ENCODE measurements around the gene OR6N1.

The OR6N1 gene

DNA sequence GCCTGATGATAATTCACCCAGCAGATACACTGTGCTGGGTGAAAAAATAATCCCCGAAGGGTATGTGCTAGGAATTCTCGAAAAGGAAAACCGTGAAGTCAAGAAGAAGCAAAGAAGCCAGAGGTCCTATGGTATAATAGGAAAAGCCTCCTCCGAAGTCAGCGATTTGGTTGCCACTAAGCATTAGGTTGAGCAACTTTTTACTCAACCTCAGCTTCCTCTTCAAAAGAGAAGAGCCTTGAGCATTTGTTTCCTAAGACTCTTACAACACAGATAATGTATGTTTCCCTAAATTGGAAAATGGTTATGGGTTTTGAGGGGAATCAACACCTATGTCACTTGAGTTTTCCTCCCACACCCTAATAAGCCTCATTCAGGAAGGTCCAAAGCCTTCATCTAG is 37.9 kb upstream of the OR6N1 start:
- Histone ChIP-seq H3K9ac (no peak overlapping the region), H3K9me3 (no peaks in the 10 kb centered on the region), H3K4me1 (peaks cover 19% of the 10 kb centered on the region), H3K27me3 (no peaks in the 10 kb centered on the region), H3K27ac (no peak overlapping the region), H3K36me3 (no peaks in the 10 kb centered on the region), H4K20me1 (no peaks in the 10 kb centered on the region), H3K4me2 (peak overlapping the region; percentile 17; the same call in 1 of the 2 replicates), H3K4me3 (no peak overlapping the region)
- no peak for TF ChIP-seq Cebpa-rat (IDR thresholded peaks at IDR 0.05)

DNA sequence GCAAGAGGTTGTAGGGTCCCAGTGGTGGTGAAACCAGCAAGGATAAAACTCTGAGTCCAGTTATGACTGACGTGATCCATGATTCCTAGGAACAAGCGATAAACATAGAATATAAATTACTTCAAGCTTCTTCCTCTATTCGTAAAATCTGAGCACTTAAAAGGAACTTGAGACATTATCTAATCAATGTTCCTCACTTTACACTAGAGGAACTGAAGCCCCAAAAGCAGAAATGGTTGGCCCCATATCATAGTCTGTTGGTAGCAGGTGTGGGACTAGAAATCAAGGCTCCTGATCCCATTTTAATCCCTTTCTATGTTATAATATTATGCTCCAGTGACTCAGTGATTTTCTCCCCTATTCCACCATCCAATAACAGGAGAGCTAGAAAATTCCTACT is 37.3 kb upstream of the OR6N1 start:
- no peak overlapping the region for H3K4me2 ChIP-seq
- peaks cover 19% of the 10 kb centered on the region for H3K4me1 ChIP-seq
- no peak for TF ChIP-seq Cebpa-rat (IDR thresholded peaks at IDR 0.05)
- H3K27me3 ChIP-seq, result no peaks in the 10 kb centered on the region
- H3K9ac ChIP-seq, result no peak overlapping the region
- H3K36me3 ChIP-seq, result no peaks in the 10 kb centered on the region
- no peak overlapping the region for H3K27ac ChIP-seq
- H3K9me3 ChIP-seq, result no peaks in the 10 kb centered on the region
- H3K4me3 ChIP-seq, result no peak overlapping the region
- no peaks in the 10 kb centered on the region for H4K20me1 ChIP-seq

DNA sequence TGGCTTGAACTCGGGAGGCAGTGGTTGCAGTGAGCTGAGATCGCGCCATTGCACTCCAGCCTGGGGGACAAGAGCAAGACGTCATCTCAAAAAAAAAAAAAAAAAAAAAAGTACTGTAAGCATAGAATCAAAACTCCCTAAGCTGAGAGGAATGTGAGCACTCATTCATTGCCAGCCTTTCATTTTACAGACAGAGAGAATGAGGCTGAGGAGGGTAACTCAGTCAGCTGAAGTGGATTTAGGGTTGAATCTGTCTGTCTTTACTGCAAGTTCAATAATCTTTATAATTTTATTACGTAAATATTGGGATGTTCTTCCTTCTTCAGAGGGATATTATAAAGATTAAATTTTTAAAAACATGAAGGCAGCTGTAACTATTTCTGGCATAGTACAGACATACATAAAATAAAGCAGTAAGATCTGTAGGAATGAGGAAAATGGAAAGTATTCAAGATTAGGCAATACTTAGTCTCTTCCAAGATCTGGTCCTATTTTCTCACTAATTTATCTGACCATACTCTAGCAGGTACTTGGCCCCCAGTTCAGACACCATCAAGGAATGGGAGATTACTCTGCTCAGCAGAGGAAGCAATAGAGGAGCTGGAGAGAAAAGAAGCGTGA is 35.0 kb upstream of the OR6N1 start:
- Histone ChIP-seq H3K4me2 (no peak overlapping the region), H3K27ac (no peak overlapping the region), H3K36me3 (no peaks in the 10 kb centered on the region), H4K20me1 (no peaks in the 10 kb centered on the region), H3K4me1 (peaks cover 9% of the 10 kb centered on the region), H3K27me3 (no peaks in the 10 kb centered on the region), H3K4me3 (no peak overlapping the region), H3K9ac (no peak overlapping the region), H3K9me3 (no peaks in the 10 kb centered on the region)
- TF ChIP-seq Cebpa-rat (IDR thresholded peaks at IDR 0.05), result no peak

DNA sequence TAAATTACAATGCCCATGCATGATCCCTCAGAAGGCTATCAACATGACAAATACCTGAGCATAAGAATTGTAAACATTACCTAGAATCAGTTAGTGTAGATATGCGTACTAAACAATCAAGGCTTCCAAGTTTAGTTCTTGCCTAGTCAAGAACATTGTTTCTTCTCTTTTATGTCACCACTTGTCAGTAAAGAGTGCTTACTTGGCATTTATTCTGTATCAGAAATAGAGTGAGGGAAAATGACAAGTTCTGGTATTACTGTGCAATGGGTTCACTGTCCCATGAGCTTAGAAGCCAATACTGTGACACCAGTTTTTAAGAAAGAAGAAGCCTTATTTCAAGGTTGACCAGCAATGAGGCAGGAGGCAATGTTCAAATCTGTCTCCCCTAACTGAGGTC is 31.7 kb upstream of the OR6N1 start:
- TF ChIP-seq Cebpa-rat (IDR thresholded peaks at IDR 0.05), result no peak
- Histone ChIP-seq H3K27me3 (no peaks in the 10 kb centered on the region), H3K9ac (no peak overlapping the region), H3K27ac (no peak overlapping the region), H3K4me3 (no peak overlapping the region), H3K4me1 (no peaks in the 10 kb centered on the region), H3K4me2 (no peak overlapping the region), H3K36me3 (no peaks in the 10 kb centered on the region), H3K9me3 (no peaks in the 10 kb centered on the region), H4K20me1 (no peaks in the 10 kb centered on the region)

DNA sequence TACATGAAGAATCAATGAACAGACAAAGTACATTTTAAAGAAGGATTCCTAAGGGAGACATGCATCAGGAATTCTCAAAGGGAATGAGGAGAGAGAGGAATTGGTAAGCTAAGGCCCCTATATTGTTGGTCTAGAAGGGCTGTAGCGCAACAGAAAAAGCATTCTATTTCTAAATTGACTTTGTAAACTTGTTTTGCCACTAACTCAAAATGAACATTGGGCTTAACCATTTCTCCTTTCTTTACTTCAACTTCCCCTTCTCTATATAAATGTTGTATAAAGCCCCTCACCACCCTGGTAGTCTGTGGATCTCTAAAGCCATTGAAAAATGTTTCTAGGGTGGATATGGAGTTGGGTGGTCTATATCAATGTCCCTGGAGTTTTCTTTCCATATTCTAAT is 29.4 kb upstream of the OR6N1 start:
- no peak overlapping the region for H3K4me3 ChIP-seq
- H4K20me1 ChIP-seq, result no peaks in the 10 kb centered on the region
- no peaks in the 10 kb centered on the region for H3K4me1 ChIP-seq
- no peaks in the 10 kb centered on the region for H3K27me3 ChIP-seq
- H3K4me2 ChIP-seq, result no peak overlapping the region
- no peaks in the 10 kb centered on the region for H3K36me3 ChIP-seq
- no peak overlapping the region for H3K27ac ChIP-seq
- TF ChIP-seq Cebpa-rat (IDR thresholded peaks at IDR 0.05), result no peak
- no peaks in the 10 kb centered on the region for H3K9me3 ChIP-seq
- no peak overlapping the region for H3K9ac ChIP-seq

DNA sequence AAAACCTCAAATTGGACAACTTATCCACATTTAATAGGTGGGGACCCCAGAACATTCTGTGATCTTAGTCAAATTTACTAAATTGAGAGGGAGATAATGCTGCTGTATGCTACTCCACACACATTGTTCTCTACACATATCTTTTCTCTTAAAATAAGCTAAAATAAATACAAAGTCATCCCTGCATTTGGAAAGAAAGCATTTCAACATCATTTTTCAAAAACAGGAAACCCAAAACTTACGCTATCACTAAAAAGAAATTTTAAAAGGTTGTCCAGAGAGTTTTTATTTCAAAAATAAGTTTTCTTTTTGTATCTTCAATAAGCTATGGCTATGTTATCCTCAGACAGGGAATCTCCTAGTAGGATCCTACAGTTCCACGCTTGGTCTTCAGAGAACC is 28.5 kb upstream of the OR6N1 start:
- Histone ChIP-seq H3K36me3 (no peaks in the 10 kb centered on the region), H4K20me1 (no peaks in the 10 kb centered on the region), H3K27ac (no peak overlapping the region), H3K4me1 (no peaks in the 10 kb centered on the region), H3K9me3 (no peaks in the 10 kb centered on the region), H3K4me3 (no peak overlapping the region), H3K4me2 (no peak overlapping the region), H3K9ac (no peak overlapping the region), H3K27me3 (no peaks in the 10 kb centered on the region)
- no peak for TF ChIP-seq Cebpa-rat (IDR thresholded peaks at IDR 0.05)

DNA sequence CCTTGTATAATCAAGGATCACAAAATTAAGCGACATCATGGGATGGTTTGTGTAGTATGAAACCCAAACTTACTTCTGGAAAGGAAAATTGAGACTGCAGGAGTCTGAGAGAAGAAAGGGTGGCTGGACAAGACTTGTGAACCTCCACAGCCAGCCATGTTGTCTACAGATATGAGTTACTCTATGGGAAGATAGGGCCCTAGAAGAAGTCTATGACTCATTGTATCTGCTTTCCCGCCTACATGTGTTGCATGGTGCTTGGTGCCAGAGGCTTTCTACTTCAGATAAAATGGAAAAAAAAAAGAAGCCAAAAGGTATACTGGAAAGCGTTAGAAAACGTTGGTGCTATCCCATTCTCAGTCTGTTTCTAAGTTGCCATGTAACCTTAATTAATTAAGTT is 27.7 kb upstream of the OR6N1 start:
- Histone ChIP-seq H3K9ac (no peak overlapping the region), H4K20me1 (no peaks in the 10 kb centered on the region), H3K4me3 (no peak overlapping the region), H3K4me2 (no peak overlapping the region), H3K27me3 (no peaks in the 10 kb centered on the region), H3K36me3 (no peaks in the 10 kb centered on the region), H3K9me3 (no peaks in the 10 kb centered on the region), H3K27ac (no peak overlapping the region), H3K4me1 (no peaks in the 10 kb centered on the region)
- TF ChIP-seq Cebpa-rat (IDR thresholded peaks at IDR 0.05), result no peak

DNA sequence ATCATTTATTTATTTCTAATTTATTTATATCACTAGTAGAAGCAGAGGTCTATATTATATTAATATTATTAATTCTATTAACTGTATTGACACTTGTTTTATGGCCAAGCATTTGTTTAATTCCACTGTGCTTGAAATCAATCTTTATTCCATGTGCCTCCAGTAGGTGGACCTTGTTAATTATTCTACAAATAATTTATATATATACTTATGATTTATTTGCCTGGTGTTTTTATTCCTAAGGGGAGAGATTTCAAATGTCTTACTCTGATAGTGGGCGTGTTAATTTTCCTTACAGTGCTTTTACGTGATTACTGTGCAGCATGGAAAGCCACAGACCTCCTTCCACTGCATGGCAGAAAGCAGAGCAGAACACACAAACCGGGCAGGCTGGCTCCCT is 26.5 kb upstream of the OR6N1 start:
- Histone ChIP-seq H3K9ac (no peak overlapping the region), H3K27ac (no peak overlapping the region), H3K9me3 (no peaks in the 10 kb centered on the region), H3K27me3 (no peaks in the 10 kb centered on the region), H3K4me3 (no peak overlapping the region), H3K4me2 (no peak overlapping the region), H3K4me1 (no peaks in the 10 kb centered on the region), H3K36me3 (no peaks in the 10 kb centered on the region), H4K20me1 (no peaks in the 10 kb centered on the region)
- TF ChIP-seq Cebpa-rat (IDR thresholded peaks at IDR 0.05), result no peak

DNA sequence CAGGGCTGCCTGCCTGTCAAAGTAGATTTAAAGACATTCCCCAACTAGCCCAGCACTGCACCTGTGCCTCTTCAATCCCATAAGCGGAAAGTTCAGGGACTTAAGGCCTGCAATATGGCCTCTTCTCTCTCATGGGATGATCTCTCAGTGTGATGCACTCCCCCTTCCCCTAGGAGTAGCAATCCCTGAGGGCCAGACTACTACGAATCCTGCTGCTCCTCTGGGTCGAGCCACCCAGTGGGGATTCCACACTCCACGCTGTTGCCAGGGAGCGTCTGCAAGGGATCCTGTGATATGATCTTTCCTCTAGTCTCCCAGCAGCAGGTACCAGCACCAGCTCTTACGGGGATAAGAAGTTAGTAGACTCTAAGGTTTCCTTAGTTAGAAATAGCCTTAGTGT is 22.3 kb upstream of the OR6N1 start:
- no peak overlapping the region for H3K4me3 ChIP-seq

DNA sequence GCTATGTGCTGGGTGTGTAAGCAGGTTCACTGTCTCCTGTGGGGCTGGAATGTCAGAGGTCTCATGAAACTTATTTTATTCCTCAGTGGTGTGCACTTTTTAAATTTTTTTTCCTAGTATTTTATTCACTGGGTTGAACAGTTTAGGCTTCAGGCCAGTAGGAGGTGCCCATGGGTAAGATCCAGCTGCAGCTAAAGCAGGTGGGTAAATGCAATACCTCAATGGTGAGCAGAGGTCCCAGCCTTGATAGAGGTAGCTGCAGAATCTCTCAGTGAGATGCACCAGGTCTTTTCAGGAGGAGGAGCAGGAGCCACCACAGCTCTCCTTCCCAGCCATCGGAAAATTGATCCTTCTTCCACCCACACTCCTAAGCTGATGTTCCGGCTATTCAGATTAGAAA is 21.6 kb upstream of the OR6N1 start:
- H3K9ac ChIP-seq, result no peak overlapping the region
- no peak overlapping the region for H3K4me2 ChIP-seq
- no peaks in the 10 kb centered on the region for H3K9me3 ChIP-seq
- no peak overlapping the region for H3K27ac ChIP-seq
- no peak overlapping the region for H3K4me3 ChIP-seq
- H3K36me3 ChIP-seq, result no peaks in the 10 kb centered on the region
- H3K27me3 ChIP-seq, result no peaks in the 10 kb centered on the region
- no peak for TF ChIP-seq Cebpa-rat (IDR thresholded peaks at IDR 0.05)
- H4K20me1 ChIP-seq, result no peaks in the 10 kb centered on the region
- H3K4me1 ChIP-seq, result no peaks in the 10 kb centered on the region

More for the DNA sequence above, 22.3 kb upstream of the OR6N1 start:
- no peaks in the 10 kb centered on the region for H3K4me1 ChIP-seq
- no peaks in the 10 kb centered on the region for H4K20me1 ChIP-seq
- TF ChIP-seq Cebpa-rat (IDR thresholded peaks at IDR 0.05), result no peak
- no peaks in the 10 kb centered on the region for H3K36me3 ChIP-seq
- H3K27ac ChIP-seq, result no peak overlapping the region
- H3K9ac ChIP-seq, result no peak overlapping the region
- no peaks in the 10 kb centered on the region for H3K27me3 ChIP-seq
- H3K9me3 ChIP-seq, result no peaks in the 10 kb centered on the region
- H3K4me2 ChIP-seq, result no peak overlapping the region

DNA sequence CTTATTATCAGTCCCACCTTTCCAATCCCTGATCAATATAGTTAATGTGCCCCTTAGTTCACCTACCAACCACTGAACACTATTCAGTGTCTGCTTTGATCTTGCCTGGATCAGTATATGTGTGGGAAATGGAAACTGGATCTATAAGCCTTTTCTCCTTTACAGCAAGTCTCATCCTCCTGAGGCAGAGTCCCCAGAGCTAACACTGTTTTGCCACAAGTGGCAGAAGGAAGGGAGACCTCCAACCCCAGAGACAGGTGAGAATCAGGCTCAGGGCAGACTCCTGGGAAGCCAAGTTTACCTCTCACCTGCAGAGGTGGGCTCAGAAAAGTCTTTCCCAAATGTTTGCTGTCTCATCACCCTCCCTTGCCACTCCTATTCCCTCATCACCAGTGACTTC is 9.1 kb upstream of the OR6N1 start, which contains the start of gene OR6N2:
Gene OR6N2, minus strand, starts transcription at position 101 of the 400 bp plus-strand sequence. CDS start 3,569 bp downstream, outside the sequence.
- Histone ChIP-seq H3K4me3 (no peak within 1 kb of the TSS), H3K9ac (no peak within 1 kb of the TSS), H3K4me2 (no peak within 1 kb of the TSS), H4K20me1 (no peaks in the 10 kb centered on the region), H3K27me3 (no peaks in the 10 kb centered on the region), H3K36me3 (no peaks in the 10 kb centered on the region), H3K27ac (no peak within 1 kb of the TSS), H3K9me3 (no peaks in the 10 kb centered on the region), H3K4me1 (no peaks in the 10 kb centered on the region)
- TF ChIP-seq Cebpa-rat (IDR thresholded peaks at IDR 0.05), result no peak
